ENCODE data around the gene IL1RAP. TPM values are rescaled to one million over a fixed set of nuclear protein-coding genes. Genes with fewer than 3 reads are reported as not detected.

Gene IL1RAP
- total and polyA plus RNA-seq, 9 of the 15 experiments (the other 6 are each of a cell fraction or from before 2014, with no cell fraction given): 0.23 to 1.8 (median 0.88) TPM

DNA sequence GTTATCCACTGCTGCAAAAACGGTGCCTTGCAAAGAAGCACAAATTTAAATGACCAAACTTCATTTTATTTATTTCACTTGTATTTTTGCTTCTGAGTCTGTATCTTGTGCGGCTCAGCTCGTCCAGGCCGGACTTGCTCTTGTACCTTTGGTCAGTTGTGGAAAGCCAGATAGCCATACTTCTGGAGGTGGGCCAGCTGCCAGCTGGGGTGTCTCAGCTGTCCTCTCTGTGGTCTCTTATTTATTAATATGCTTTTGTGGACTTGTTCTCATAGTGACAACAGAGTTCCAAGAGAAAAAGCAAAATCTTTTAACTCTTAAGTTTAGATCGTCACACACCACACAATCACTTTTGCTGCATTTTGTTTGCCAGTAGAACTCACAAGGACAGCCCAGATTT, 87.7 kb downstream of the IL1RAP start:
- ATAC-seq: no peak
- Histone ChIP-seq H3K4me3 (no peak overlapping the region), H3K9me3 (replicated peaks; ENCODE audit: control insufficient read depth, insufficient read depth, low read depth, low read length) (no peaks in the 10 kb centered on the region), H4K20me1 (replicated peaks; ENCODE audit: control insufficient read depth, insufficient read depth, low read length) (no peaks in the 10 kb centered on the region), H3K27me3 (ENCODE audit: control insufficient read depth in 2 of 2, insufficient read depth in 2 of 2, low read length in 2 of 2) (no peaks in the 10 kb centered on the region), H3K9me1 (ENCODE audit: control insufficient read depth, insufficient read depth, low read length) (no peaks in the 10 kb centered on the region), H2AFZ (ENCODE audit: low read depth, low read length) (no peak overlapping the region), H3K79me2 (ENCODE audit: control insufficient read depth, insufficient read depth, low read length) (no peaks in the 10 kb centered on the region), H3K9ac (ENCODE audit: insufficient read depth in 1 of 2, low read depth in 2 of 2, low read length in 2 of 2) (no peak overlapping the region), H3K27ac (ENCODE audit: extremely low read depth, low read depth, low read length) (no peak overlapping the region), H3K36me3 (ENCODE audit: control insufficient read depth, insufficient read depth, low read length) (no peaks in the 10 kb centered on the region), H3K4me1 (replicated peaks in 1 of 2; ENCODE audit: control insufficient read depth in 2 of 2, insufficient read depth in 2 of 2, low read length in 2 of 2) (no peaks in the 10 kb centered on the region), H3K4me2 (ENCODE audit: insufficient read depth, low read length) (no peak overlapping the region)
- WGBS (ENCODE audit: insufficient coverage, low coverage, missing lambda C conversion rate): 2% methylated on average over 5 of the region's 5 CpGs
- in situ Hi-C loops (cut with MboI): no loop called here
- POLR2A ChIA-PET: no interaction called here
- CTCF ChIA-PET (ENCODE audit: low intra/inter-chr PET ratio): no interaction called here
- intact Hi-C loops (cut with micrococcal nuclease): no loop called here
- BruUV-seq (replicated peaks): no TSS peak
- no peak for DNase-seq (ENCODE audit: extremely low read depth in 1 of 4, low spot score in 3 of 4)
- no peak for FAIRE-seq
- no peak for TF ChIP-seq NFRKB (IDR thresholded peaks at IDR 0.05; ENCODE audit: low read depth)
- TF ChIP-seq, protein P1, sequence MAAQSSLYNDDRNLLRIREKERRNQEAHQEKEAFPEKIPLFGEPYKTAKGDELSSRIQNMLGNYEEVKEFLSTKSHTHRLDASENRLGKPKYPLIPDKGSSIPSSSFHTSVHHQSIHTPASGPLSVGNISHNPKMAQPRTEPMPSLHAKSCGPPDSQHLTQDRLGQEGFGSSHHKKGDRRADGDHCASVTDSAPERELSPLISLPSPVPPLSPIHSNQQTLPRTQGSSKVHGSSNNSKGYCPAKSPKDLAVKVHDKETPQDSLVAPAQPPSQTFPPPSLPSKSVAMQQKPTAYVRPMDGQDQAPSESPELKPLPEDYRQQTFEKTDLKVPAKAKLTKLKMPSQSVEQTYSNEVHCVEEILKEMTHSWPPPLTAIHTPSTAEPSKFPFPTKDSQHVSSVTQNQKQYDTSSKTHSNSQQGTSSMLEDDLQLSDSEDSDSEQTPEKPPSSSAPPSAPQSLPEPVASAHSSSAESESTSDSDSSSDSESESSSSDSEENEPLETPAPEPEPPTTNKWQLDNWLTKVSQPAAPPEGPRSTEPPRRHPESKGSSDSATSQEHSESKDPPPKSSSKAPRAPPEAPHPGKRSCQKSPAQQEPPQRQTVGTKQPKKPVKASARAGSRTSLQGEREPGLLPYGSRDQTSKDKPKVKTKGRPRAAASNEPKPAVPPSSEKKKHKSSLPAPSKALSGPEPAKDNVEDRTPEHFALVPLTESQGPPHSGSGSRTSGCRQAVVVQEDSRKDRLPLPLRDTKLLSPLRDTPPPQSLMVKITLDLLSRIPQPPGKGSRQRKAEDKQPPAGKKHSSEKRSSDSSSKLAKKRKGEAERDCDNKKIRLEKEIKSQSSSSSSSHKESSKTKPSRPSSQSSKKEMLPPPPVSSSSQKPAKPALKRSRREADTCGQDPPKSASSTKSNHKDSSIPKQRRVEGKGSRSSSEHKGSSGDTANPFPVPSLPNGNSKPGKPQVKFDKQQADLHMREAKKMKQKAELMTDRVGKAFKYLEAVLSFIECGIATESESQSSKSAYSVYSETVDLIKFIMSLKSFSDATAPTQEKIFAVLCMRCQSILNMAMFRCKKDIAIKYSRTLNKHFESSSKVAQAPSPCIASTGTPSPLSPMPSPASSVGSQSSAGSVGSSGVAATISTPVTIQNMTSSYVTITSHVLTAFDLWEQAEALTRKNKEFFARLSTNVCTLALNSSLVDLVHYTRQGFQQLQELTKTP (IDR thresholded peaks at IDR 0.05; ENCODE audit: low read depth in 1 of 2, partially characterized antibody in 2 of 2): no peak
- no peak for TF ChIP-seq ARID3B (CRISPR knock-in tag; IDR thresholded peaks at IDR 0.05; ENCODE audit: borderline replicate concordance)
- TF ChIP-seq KDM2B (CRISPR knock-in tag; IDR thresholded peaks at IDR 0.05): no peak
- TF ChIP-seq CGGBP1 (CRISPR knock-in tag; IDR thresholded peaks at IDR 0.05): no peak
- no peak for TF ChIP-seq ILF3 (IDR thresholded peaks at IDR 0.05; ENCODE audit: borderline replicate concordance)
- no peak for TF ChIP-seq MIER1 (IDR thresholded peaks at IDR 0.05; ENCODE audit: low read depth)
- TF ChIP-seq RBM25 (IDR thresholded peaks at IDR 0.05; ENCODE audit: low read depth, low read length, severe bottlenecking): no peak
- TF ChIP-seq, protein P2, sequence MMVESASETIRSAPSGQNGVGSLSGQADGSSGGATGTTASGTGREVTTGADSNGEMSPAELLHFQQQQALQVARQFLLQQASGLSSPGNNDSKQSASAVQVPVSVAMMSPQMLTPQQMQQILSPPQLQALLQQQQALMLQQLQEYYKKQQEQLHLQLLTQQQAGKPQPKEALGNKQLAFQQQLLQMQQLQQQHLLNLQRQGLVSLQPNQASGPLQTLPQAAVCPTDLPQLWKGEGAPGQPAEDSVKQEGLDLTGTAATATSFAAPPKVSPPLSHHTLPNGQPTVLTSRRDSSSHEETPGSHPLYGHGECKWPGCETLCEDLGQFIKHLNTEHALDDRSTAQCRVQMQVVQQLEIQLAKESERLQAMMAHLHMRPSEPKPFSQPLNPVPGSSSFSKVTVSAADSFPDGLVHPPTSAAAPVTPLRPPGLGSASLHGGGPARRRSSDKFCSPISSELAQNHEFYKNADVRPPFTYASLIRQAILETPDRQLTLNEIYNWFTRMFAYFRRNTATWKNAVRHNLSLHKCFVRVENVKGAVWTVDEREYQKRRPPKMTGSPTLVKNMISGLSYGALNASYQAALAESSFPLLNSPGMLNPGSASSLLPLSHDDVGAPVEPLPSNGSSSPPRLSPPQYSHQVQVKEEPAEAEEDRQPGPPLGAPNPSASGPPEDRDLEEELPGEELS (CRISPR knock-in tag; IDR thresholded peaks at IDR 0.05; ENCODE audit: borderline replicate concordance): no peak
- TF ChIP-seq SNIP1 (IDR thresholded peaks at IDR 0.05; ENCODE audit: low read depth): no peak
- TF ChIP-seq, protein P3, sequence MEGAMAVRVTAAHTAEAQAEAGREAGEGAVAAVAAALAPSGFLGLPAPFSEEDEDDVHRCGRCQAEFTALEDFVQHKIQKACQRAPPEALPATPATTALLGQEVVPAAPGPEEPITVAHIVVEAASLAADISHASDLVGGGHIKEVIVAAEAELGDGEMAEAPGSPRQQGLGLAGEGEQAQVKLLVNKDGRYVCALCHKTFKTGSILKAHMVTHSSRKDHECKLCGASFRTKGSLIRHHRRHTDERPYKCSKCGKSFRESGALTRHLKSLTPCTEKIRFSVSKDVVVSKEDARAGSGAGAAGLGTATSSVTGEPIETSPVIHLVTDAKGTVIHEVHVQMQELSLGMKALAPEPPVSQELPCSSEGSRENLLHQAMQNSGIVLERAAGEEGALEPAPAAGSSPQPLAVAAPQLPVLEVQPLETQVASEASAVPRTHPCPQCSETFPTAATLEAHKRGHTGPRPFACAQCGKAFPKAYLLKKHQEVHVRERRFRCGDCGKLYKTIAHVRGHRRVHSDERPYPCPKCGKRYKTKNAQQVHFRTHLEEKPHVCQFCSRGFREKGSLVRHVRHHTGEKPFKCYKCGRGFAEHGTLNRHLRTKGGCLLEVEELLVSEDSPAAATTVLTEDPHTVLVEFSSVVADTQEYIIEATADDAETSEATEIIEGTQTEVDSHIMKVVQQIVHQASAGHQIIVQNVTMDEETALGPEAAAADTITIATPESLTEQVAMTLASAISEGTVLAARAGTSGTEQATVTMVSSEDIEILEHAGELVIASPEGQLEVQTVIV (CRISPR knock-in tag; IDR thresholded peaks at IDR 0.05; ENCODE audit: borderline replicate concordance): no peak
